ENCODE measurements around the gene XIRP1.

XIRP1 gene

DNA sequence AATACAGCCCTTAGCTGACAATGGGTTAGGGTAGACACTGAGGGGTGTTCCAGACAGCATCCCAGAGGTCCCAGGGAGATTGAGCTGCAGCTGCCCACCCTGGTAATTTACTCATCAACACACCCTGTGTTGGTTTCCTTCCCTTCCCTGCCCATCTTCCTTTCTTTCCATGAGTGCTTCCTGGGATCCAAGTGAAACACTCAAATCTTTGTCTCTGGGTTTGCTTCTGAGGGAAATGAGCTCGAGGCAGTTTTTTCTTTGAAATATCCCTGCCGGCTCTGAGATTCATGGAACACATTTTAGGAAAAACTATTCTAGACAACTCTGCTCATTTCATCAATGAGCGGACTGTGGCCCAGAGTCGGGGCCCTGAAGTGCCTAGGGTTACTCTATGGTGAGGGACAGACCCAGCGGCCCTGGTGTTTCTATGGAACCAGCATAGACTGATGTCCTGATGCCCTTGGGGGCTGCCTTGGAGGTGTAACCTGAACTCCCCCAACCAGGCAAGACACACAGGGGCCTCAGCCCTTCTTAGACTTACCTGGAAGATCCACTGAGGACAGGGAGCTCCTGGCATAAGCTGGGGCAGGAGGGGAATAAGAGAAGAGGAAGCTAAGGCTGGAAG is 24.1 kb downstream of the XIRP1 start:
- DNase-seq (ENCODE audit: insufficient read length, low spot score) (no peak), FAIRE-seq (no peak)

DNA sequence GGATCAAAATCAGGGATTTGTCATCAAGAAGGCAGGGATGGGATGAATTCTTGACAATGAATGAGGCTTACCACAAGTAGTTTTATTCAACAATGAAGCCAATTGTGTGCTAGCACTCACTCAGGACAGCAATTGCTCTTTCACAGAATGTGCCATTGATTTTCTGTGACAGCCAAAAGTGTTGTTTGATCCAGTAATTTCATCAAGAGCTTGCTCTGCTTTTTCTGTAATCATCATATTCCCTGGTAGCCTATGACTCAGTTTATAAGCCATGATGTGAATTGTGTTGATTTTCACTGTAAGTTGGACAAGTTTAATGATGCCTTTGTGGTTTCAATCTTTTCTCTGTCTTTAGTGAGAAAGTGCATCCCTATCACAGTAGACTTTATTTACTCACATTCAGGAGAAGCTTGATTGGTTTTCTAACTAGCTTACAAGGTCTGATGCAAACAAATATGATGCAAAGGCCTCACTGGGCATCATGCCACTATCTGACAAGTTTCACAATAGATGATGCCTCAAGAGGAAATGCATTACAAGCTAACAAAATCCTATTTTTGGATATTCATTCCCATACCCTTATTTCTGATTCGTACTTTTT is 25.4 kb downstream of the XIRP1 start:
- DNase-seq (ENCODE audit: insufficient read length, low spot score) (no peak), FAIRE-seq (no peak)

GRCh38 chr3:39166134-39166710 is 26.2 kb downstream of the XIRP1 start:
- DNase-seq (ENCODE audit: insufficient read length, low spot score): peak; percentile 70
- peak; percentile 51 for FAIRE-seq

DNA sequence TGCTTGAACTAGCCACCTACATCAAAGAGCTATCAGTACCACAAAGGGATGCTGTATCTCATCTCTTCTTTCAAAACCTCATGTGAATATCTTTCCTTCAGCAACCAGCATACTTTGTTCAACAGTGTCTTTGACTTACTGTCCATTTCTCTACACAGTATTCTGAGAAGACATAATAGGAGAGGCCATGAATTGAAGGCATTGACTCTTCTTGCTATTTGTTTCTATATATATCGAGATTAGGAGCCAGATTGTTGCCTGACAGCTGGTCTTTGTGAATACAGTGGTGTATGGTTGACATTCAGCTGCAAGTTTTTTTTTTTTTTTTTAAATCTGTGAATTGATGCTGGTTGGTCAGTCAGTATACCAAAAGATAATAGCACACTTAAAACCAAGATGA is 26.9 kb downstream of the XIRP1 start:
- no peak for DNase-seq (ENCODE audit: insufficient read length, low spot score)
- no peak for FAIRE-seq

DNA sequence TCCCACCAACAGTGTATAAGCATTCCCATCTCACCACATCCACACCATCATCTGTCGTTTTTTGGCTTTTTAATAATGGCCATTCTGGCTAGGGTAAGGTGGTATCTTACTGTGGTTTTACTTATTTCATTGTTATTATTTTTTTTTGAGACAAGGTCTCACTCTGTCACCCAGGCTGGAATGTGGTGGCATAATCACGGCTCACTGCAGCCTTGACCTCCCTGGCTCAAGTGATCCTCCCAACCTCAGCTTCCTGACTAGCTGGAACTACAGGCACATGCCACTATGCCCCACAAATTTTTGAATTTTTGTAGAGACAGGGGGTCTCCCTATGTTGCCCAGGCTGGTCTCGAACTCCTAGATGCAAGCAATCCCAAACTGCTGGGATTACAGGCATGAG is 28.0 kb downstream of the XIRP1 start:
- DNase-seq (ENCODE audit: insufficient read length, low spot score) (no peak), FAIRE-seq (no peak)

DNA sequence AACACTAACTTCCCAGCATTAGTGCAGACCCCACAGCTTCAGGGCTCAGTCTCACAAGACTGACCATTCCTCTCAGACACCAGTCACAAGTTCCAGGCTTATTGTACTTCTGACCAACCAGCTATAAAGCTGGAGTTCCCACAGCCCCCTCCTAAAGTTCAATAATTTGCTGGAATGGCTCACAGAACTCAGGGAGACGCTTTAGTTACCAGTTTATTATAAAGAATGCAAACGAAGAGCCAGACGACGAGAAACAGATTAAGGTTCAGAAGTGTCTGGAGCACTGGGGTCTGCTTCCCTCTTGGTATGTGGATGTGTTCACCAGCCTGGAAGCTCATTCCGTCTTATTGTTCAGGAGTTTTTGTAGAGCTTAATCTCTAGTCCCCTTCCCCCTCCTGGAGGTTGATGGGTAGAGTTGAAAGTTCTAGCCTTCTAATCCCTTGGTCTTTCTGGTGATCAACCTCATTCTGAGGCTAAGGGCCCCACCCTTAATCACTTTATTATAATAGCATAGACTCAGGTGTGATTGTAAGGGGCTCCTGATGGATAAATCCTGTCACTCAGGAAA is 34.2 kb downstream of the XIRP1 start:
- no peak for DNase-seq (ENCODE audit: insufficient read length, low spot score)
- FAIRE-seq: no peak

- FAIRE-seq: no peak
These were observed 35.0 kb downstream of the XIRP1 start for GRCh38 chr3:39157359-39157758.

DNA sequence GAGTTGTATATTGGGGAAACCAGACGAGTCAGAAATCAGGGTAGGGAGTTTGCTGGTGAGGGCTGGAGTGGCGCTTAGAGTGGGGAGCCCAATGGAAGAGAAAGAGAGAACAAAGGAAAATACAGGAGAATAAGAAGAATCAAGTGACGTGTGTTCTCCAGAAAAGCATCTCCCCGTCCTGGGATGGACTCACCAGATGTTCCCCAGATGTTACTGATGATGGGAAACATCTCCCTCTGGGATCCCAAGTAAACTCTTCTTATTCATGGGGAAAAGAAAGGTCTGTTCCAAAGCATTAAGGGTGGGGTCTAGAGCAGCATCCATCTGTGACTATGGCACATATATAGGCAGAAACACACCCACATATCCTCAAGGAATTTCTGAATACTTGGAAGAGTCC is 36.0 kb downstream of the XIRP1 start:
- no peak for DNase-seq (ENCODE audit: insufficient read length, low spot score)

More at GRCh38 chr3:39157359-39157758, 35.0 kb downstream of the XIRP1 start:
- DNase-seq (ENCODE audit: insufficient read length, low spot score): no peak

DNA sequence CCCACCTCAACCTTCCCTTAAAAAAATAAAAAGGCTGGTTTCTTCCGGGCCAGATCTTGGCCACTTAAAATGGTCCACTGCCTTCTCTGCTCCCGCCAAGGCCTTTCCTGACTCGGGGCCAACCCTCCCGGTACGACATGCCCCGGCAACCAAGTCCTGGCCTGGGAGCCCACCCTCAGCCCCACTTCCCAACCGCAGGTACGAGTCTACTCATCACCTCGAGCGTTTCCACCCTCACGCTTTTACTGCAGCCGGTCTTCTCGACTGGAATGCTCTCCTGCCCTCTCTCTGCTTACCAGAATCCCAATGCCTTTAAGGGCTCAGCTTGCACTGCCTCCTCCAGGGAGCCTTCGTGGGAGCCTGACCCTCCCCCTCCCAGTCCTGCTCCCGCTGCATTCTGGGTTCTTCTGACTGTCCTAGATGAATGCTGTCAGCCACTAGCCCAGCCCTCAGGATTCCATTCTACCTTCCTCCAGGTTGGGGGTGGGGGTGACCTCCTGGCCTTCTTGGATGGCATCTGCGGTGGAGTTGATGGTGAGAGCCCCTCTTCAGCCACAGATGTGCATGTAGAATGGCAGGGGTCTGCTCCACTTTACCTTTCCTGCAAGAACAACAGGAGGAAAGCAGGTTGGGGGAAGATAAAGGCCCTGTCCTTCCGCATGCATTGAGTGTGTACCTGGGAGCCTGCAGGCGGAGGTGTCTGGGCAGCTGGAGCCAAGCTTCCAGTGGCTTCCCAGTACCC is 37.9 kb downstream of the XIRP1 start:
- FAIRE-seq (no peak), DNase-seq (ENCODE audit: insufficient read length, low spot score) (no peak)

More for the DNA sequence above, 36.0 kb downstream of the XIRP1 start:
- FAIRE-seq: no peak

DNA sequence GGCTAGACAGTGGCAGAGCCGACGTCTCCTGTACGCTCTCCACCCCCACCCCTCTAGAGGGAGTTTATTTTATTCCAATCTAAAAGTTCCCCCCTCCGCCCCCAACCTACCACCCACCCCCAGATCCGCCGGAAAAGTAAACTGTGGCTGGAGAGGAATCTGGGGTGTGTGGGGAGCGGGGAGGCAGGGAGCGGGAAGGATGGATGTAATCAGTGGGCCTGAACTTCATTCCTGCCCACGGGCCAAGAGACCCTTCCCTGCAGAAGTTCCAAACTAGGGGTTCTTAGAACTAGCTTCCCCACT is 38.5 kb downstream of the XIRP1 start:
- no peak for FAIRE-seq
- no peak for DNase-seq (ENCODE audit: insufficient read length, low spot score)

GRCh38 chr3:39150803-39151631 is 41.4 kb downstream of the XIRP1 start:
- DNase-seq (ENCODE audit: insufficient read length, low spot score): peak; percentile 73
- no peak for FAIRE-seq

GRCh38 chr3:39150148-39150802 is 42.1 kb downstream of the XIRP1 start:
- FAIRE-seq (no peak), DNase-seq (ENCODE audit: insufficient read length, low spot score) (no peak)

DNA sequence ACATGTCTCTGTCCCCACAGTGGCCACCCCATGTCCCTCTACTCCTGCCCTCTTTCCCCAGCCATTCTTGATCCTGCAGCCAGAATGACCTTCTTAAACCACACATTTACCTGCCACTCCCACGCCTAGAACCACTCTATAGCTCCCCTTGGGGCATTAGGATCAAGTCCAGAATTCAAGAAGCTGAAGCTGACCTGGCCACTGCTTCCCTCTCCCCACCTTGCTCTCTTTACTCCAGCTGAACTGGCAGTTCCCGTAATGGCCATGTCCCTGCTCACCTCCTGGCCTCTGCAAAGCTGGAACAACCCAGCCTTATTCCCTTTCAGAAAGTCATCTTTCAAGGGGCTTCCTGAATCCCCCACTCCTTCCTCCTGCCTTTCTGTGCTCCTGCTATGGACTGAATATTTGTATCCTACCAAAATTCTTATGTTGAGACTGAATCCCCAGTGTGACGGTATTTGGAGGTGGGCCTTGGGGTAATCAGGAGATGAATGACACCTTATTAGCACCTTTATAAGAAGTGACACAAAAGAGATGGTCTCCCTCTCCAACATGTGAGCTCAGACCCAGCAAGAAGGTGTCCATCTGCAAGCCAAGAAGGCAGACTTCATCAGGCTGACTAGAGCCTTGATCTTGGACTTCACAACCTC is 42.8 kb downstream of the XIRP1 start:
- FAIRE-seq (no peak), DNase-seq (ENCODE audit: insufficient read length, low spot score) (no peak)

GRCh38 chr3:39149059-39149455 is 43.3 kb downstream of the XIRP1 start:
- no peak for FAIRE-seq
- DNase-seq (ENCODE audit: insufficient read length, low spot score): no peak

- FAIRE-seq (no peak), DNase-seq (ENCODE audit: insufficient read length, low spot score) (no peak)
These were observed 43.8 kb downstream of the XIRP1 start for GRCh38 chr3:39148435-39149058.

- DNase-seq (ENCODE audit: insufficient read length, low spot score) (no peak), FAIRE-seq (no peak)
These were observed 44.5 kb downstream of the XIRP1 start for GRCh38 chr3:39147711-39148434.

DNA sequence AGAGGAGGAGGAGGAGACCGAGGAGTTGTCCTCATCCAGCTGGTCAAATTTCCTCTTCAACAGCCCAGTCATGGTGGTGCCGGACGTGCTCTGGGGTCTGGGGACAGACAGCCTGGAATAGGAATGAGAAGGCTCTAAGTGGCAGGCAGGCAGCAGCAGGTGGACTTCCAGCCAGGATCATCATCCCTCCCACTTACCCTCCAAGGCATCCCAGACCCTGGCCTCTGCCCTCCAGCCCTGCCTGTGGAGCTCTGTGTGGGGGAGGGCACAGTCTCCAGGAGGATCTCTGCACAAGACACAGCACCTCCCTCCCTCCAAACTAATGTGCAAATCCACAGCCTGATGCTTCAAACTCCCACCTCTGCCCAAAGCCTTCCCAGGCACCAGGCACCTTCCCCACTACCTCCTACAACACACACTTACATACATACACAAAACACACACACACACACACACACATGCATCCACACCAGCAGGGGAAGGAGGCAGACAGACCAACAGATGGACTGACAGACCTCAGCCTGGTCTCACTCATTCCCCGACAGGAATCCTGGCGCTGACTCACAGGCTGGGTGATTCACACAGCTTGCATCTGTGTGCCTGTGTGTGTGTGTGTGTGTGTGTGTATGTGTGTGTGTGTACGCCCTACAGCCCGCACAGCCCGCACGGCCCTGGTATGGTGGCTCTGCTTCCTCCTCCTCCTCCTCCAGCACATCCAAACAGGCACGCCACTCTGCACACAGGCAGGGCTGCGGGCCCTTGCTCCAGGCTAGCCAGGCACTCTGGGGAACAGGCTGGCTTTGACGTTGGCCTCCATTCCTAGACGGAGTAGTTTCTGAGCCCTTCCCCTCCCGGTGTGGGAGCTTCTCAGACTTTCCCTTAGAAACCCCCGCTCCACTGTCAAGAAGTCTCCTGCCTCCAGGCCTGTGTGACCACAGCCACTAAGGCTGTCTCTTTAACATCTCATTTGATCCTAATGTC is 45.5 kb downstream of the XIRP1 start:
- FAIRE-seq (peak; percentile 85), DNase-seq (ENCODE audit: insufficient read length, low spot score) (peak; percentile 57)
